Caco-2 (cell line): ENCODE results near the gene TNFRSF25. TPM values are rescaled to one million over a fixed set of nuclear protein-coding genes. Genes with fewer than 3 reads are reported as not detected.

Experiments
- BruUV-seq: library from RNA; stranded (reverse); fragments of 400-500 nt; replicated peaks from 2 replicates; lab custom pipeline; 2021; lab: Mats Ljungman, UMichigan
- CTCF ChIA-PET: fragments of 300-600 bp; sonication (Branson Sonifier 250); formaldehyde crosslinking; loops from one replicate; lab custom pipeline; 2022; ENCODE audit warnings: antibody characterized with exemption; lab: Charles Lee
- POLR2A ChIA-PET: fragments of 300-600 bp; sonication (Branson Sonifier 250); formaldehyde crosslinking; loops from one replicate; lab custom pipeline; 2022; ENCODE audit warnings: antibody characterized with exemption; lab: Charles Lee
- DNase-seq, 2 experiments: peaks; one replicate each; pipeline versions ENCODE4 v3.0.0 to v3.0.0-alpha.2; 2020 to 2022
- H3K27me3 ChIP-seq: replicated peaks from 2 replicates; pipeline ENCODE4 v1.6.0; 2011; ENCODE audit warnings: low read length; ENCODE audit not compliant: control insufficient read depth, insufficient read depth
- H3K36me3 ChIP-seq: 2 replicates; pipeline ENCODE4 v1.5.1; 2011; ENCODE audit warnings: low read length; ENCODE audit not compliant: control insufficient read depth, insufficient read depth
- H3K4me1 ChIP-seq: fragments of 250-450 bp; sonication (Bioruptor Pico); 2 replicates; pipeline ENCODE4 v1.5.1; 2020; ENCODE audit warnings: mild to moderate bottlenecking
- H3K4me3 ChIP-seq: 2 replicates; pipeline ENCODE4 v1.5.1; 2011; ENCODE audit warnings: low read depth, mild to moderate bottlenecking, control low read depth, low read length
- H3K9me3 ChIP-seq: fragments of 250-450 bp; sonication (Bioruptor Pico); 2 replicates; pipeline ENCODE4 v1.5.1; 2020; ENCODE audit warnings: mild to moderate bottlenecking, moderate library complexity
- H3K27ac Mint-ChIP-seq: one replicate; pipeline ENCODE4 v1.8.0; 2022; ENCODE audit warnings: mixed read lengths; ENCODE audit not compliant: unreplicated experiment
- H3K27me3 Mint-ChIP-seq: one replicate; pipeline ENCODE4 v1.8.0; 2022; ENCODE audit warnings: mixed read lengths; ENCODE audit not compliant: insufficient read depth, unreplicated experiment
- H3K36me3 Mint-ChIP-seq: one replicate; pipeline ENCODE4 v1.8.0; 2022; ENCODE audit warnings: mild to moderate bottlenecking, mixed read lengths; ENCODE audit not compliant: insufficient read depth, unreplicated experiment
- H3K4me1 Mint-ChIP-seq: one replicate; pipeline ENCODE4 v1.8.0; 2022; ENCODE audit warnings: low read depth, mixed read lengths; ENCODE audit not compliant: unreplicated experiment
- H3K4me3 Mint-ChIP-seq: one replicate; pipeline ENCODE4 v1.8.0; 2022; ENCODE audit warnings: mild to moderate bottlenecking, moderate library complexity, mixed read lengths; ENCODE audit not compliant: unreplicated experiment
- H3K9me3 Mint-ChIP-seq: one replicate; pipeline ENCODE4 v1.8.0; 2022; ENCODE audit warnings: mixed read lengths; ENCODE audit not compliant: unreplicated experiment
- intact Hi-C: fragments of 100-400 bp; cut with micrococcal nuclease; formaldehyde crosslinking; loops from one replicate; pipeline ENCODE4 v1.10.0; 2022; ENCODE audit not compliant: unreplicated experiment
- total RNA-seq: library from RNA; stranded (reverse); gene quantifications from 2 replicates; pipeline ENCODE4 v1.2.3, GENCODE V29; 2022
- TF ChIP-seq, protein P1 (sequence below), 2 experiments: fragments of 200-600 bp in 1 of 2; IDR thresholded peaks; 1 replicate in 1 of 2; 2 replicates in 1 of 2; pipeline versions ENCODE4 v1.5.1 to v1.8.0; 2011 to 2022; ENCODE audit warnings: antibody characterized with exemption in 1 of 2, control low read depth in 1 of 2, inconsistent platforms in 1 of 2, low read depth in 1 of 2, low read length in 1 of 2, mild to moderate bottlenecking in 1 of 2, moderate library complexity in 1 of 2; ENCODE audit not compliant: insufficient read depth in 1 of 2, severe bottlenecking in 1 of 2, unreplicated experiment in 1 of 2

The TNFRSF25 gene
- total RNA-seq, 1 experiment from 2014 or later = 16.3 TPM

DNA sequence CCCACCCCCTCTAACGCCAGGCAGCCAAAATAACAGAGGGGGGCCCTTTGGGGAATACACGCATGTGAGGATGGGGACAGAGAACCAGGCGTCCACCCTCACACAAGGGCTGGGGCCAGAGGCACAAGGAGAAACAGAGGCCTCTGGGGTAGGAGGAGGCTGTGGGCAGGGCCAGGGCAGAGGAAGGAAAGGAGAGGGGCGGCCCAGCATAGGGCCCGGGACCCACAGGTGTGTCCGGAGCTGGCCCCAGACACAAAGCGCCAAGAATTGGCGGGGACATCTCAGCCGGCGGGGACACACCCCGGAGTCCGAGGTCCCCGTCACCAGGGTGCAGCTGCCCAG lies 18.8 kb upstream of the TNFRSF25 start:
- H3K36me3 Mint-ChIP-seq = no peaks in the 10 kb centered on the region
- H3K27me3 Mint-ChIP-seq = no peaks in the 10 kb centered on the region
- no peak overlapping the region for H3K27ac Mint-ChIP-seq
- ChIA-PET POLR2A (no interaction called here), CTCF (no interaction called here)
- no peaks in the 10 kb centered on the region for H3K9me3 Mint-ChIP-seq
- Histone ChIP-seq H3K9me3 (no peaks in the 10 kb centered on the region), H3K4me1 (0 out of 2 replicates have a peak, but pooled peaks cover 3% of the 10 kb centered on the region), H3K27me3 (no peaks in the 10 kb centered on the region), H3K4me3 (peak overlapping the region; percentile 39), H3K36me3 (no peaks in the 10 kb centered on the region)
- peak overlapping the region; percentile 50 for H3K4me3 Mint-ChIP-seq
- no TSS peak for BruUV-seq
- peaks cover 9% of the 10 kb centered on the region for H3K4me1 Mint-ChIP-seq
- no peak for DNase-seq
- TF ChIP-seq, protein P1, sequence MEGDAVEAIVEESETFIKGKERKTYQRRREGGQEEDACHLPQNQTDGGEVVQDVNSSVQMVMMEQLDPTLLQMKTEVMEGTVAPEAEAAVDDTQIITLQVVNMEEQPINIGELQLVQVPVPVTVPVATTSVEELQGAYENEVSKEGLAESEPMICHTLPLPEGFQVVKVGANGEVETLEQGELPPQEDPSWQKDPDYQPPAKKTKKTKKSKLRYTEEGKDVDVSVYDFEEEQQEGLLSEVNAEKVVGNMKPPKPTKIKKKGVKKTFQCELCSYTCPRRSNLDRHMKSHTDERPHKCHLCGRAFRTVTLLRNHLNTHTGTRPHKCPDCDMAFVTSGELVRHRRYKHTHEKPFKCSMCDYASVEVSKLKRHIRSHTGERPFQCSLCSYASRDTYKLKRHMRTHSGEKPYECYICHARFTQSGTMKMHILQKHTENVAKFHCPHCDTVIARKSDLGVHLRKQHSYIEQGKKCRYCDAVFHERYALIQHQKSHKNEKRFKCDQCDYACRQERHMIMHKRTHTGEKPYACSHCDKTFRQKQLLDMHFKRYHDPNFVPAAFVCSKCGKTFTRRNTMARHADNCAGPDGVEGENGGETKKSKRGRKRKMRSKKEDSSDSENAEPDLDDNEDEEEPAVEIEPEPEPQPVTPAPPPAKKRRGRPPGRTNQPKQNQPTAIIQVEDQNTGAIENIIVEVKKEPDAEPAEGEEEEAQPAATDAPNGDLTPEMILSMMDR (IDR thresholded peaks at IDR 0.05; ENCODE audit: insufficient read depth in 1 of 2, low read depth in 1 of 2, low read length in 1 of 2, severe bottlenecking in 1 of 2, unreplicated experiment in 1 of 2) = no peak
- intact Hi-C loops = no loop called here

DNA sequence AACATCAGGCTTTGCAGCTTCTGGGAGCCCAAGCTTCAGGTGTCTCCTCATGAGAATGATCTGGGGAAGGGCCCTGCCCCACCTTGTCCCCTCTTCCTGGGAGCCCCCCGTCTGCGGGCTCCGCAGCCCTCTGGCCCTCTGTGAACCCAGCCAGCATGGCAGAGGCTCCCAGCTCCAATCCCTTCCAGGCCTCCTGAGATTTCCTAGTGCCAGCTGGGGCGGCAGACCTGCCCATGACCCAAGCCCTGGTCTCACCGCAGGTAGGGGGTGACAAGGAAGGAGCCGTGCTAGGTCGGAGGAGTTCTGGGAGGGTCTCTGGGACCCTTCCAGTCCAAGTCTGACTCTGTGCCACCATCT lies 17.8 kb upstream of the TNFRSF25 start:
- no peak overlapping the region for H3K27ac Mint-ChIP-seq
- no peaks in the 10 kb centered on the region for H3K36me3 Mint-ChIP-seq
- H3K9me3 Mint-ChIP-seq = no peaks in the 10 kb centered on the region
- H3K4me3 ChIP-seq = no peak overlapping the region
- no peak for DNase-seq
- no peaks in the 10 kb centered on the region for H3K9me3 ChIP-seq
- POLR2A ChIA-PET = no interaction called here
- no peaks in the 10 kb centered on the region for H3K27me3 Mint-ChIP-seq
- no peaks in the 10 kb centered on the region for H3K36me3 ChIP-seq
- H3K27me3 ChIP-seq = no peaks in the 10 kb centered on the region
- no TSS peak for BruUV-seq
- H3K4me1 Mint-ChIP-seq = peaks cover 9% of the 10 kb centered on the region
- CTCF ChIA-PET = interaction anchor here (0.6 to 1.1 kb wide), 2 partner anchors 11 to 61 kb away, joined by 3 to 4 read pairs; no protein-coding TSS in a partner anchor
- no peaks in the 10 kb centered on the region for H3K4me1 ChIP-seq
- TF ChIP-seq, protein P1 (IDR thresholded peaks at IDR 0.05; ENCODE audit: insufficient read depth in 1 of 2, low read depth in 1 of 2, low read length in 1 of 2, severe bottlenecking in 1 of 2, unreplicated experiment in 1 of 2) = no peak
- H3K4me3 Mint-ChIP-seq = no peak overlapping the region
- intact Hi-C loops = no loop called here

- no peaks in the 10 kb centered on the region for H3K9me3 Mint-ChIP-seq
- BruUV-seq = no TSS peak
- no peaks in the 10 kb centered on the region for H3K4me1 ChIP-seq
- POLR2A ChIA-PET = no interaction called here
- H3K4me1 Mint-ChIP-seq = peaks cover 9% of the 10 kb centered on the region
- no peaks in the 10 kb centered on the region for H3K36me3 ChIP-seq
- no peaks in the 10 kb centered on the region for H3K27me3 Mint-ChIP-seq
- H3K9me3 ChIP-seq = no peaks in the 10 kb centered on the region
- TF ChIP-seq, protein P1 (IDR thresholded peaks at IDR 0.05; ENCODE audit: insufficient read depth in 1 of 2, low read depth in 1 of 2, low read length in 1 of 2, severe bottlenecking in 1 of 2, unreplicated experiment in 1 of 2) = no peak
- H3K4me3 Mint-ChIP-seq = no peak overlapping the region
- H3K36me3 Mint-ChIP-seq = no peaks in the 10 kb centered on the region
- DNase-seq = no peak
- H3K27me3 ChIP-seq = no peaks in the 10 kb centered on the region
- CTCF ChIA-PET = interaction anchor here (0.6 to 1.1 kb wide), 2 partner anchors 10 to 1166 kb away, joined by 3 read pairs; no protein-coding TSS in a partner anchor
- H3K27ac Mint-ChIP-seq = no peak overlapping the region
- H3K4me3 ChIP-seq = no peak overlapping the region
- intact Hi-C loops = no loop called here
These were observed 17.2 kb upstream of the TNFRSF25 start for GRCh38 chr1:6483017-6483760.
